Putamen (tissue), 1 donor: ENCODE results near the gene LRP2.
A peak's percentile ranks its signal among the peaks of the same experiment; 100 is the strongest.
"Not testable (repeated sequence)": the region's sequence is repeated elsewhere in the genome, so short reads cannot be mapped to it uniquely, and the experiment has no call there.

ENCODE experiments used
- DNase-seq: peaks from one replicate; pipeline ENCODE4 v3.0.0-alpha.2; 2016; ENCODE audit warnings: low spot score

The LRP2 gene

DNA sequence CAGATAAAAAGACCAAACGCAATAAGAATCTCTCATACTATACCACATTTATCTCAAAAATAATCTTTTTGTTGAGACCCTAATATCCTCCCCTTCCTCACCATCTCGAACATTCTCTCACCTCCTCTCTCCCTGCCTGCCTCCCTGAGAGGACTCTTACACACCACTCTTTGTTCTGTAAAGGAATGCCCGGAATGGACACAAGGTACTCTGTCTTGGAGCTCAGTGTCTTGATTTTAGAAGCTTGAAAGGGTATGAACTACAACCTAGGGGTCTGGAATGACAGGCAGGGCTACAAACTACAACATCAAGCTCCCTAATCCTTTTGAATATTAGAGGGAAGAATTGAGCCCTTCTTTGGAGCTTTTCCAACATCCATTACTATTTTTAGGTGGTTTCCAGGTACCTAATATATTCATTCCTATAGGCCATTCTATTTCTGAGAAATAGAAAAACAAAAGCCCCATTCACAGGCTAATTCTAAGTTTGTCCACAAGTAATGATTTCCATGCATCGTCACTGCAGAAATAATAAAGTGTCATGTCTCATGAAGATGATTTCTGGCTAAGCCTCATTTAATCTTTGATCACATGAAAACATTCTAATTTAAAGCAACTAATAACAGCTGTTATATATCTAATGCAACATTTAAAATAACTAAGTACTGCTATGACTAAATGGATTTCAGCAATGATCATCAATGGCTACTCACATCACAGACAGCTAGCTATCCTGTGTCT is 60.6 kb downstream of the LRP2 start:
- DNase-seq = no peak

DNA sequence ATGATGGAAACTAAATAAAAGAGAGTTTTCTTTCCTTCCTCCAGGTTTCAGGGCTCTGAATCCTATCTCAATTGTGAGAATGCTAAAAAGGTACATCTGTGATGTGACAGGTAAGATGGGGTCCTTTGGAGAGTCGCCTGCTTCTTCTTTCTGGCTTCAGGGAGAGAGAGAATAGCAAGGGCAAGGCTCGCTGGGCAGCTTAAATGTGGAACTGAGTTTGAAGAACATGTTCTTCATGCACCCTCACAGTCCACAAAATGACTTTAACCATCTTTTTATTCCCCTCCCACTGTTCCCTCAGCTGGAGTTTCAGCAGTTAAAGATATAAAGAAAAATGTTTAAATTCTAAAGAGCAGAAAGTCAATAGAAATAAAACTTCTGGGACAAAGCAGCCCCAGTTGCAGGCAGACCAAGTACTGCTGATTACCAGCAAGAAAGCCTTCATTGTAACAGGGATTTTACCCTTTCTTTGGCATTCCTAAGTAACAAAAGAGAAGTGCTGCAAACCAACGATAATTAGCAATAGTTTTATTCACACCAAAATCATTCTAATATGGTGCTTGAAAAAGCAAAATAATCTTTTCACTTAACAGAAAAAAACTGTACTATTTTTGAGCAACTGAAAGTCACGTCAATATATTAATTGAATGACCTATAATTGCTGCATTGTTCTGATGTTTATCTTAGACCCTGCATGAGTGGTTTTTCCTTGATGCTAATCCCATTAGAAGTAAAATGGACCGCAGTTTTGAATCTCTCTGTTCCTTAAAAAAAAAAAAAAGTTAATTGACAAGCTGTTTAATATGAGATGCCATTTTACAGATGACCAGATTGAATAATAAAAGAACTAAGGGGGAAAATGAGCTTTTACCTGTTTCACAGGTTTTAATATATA is 61.5 kb downstream of the LRP2 start:
- no peak for DNase-seq

DNA sequence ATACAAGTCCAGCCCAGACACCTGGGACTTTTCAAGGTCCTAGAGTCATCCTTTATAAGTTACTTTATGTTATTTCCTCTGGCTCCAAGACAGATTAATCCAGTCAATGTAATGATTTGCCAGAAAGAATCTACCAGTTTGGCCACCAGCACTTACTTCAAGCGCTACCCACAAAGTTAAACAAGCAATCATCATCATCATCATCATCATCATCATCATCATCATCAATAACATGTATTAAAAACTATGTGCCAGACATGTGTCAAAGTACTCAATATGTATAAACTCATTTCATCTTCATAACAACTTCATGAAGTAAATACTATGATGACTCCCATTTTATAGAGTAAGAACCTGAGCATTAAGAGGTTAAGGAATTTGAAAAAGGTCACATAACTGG is 64.3 kb downstream of the LRP2 start:
- no peak for DNase-seq

DNA sequence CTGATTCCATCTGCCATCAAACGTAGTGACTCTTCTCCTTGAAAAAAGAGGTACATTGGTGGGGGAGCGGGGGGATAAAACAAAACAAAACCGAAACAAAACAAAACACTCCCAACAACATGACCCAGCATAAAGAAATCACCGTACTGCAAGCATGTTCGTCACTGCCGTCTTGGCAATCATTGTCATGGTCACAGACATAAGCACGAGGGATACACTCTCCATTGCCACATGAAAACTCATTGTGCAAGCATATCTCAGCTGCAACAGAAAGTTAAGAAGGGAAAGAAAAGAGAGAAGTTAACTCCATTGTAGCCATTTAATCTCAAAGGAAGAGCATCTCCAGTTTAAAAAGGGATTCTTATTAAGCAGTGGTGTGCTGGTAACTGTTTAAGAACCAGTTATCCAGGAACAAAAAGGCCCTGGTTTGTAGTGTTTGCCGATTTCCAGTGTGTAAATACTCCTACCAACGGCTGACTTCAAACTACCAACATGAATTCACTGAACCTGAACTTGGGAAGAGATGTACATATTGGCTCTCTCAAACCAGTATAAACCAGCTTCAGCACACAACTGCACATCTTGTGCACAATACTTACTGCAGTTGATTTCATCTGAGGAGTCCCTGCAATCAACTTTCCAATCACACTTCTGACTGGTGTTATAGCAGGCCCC is 68.2 kb downstream of the LRP2 start:
- no peak for DNase-seq

DNA sequence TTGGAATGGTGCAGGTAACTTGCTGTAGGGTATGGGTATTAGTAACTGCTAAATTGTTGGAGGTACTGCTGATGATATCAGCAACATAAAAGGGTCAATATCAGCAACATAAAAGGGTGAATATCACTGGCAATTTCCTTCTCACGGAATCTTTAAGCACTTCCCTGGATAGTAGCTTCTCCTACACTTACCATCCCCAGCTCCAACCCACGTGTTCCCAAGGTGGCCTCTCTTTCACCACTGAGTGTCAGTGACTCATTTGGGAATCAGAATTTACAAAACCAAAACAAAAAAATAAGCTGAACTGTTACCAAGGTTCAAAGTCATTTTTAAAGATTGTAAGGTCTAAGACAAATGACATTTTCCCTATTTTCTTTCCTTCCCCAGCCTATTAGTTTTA is 70.8 kb downstream of the LRP2 start:
- no peak for DNase-seq

DNA sequence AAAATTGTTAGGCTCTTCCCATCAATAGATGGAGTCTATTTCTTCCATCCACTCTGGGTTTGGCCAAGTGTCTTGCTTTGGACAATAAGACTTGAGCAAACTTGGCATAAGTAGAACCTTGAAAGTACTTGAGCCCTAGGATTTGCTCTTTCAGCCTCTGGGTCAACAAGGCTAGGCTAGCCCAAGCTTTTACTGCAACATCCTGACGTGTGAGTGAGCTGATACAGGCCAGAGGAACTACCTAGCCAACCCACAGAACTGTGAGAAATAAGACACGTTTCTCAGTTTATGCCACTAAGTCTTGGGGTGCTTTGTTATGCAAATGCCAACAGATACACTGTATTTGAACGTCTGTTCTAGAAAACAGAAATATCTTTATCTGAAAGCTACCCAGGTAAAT is 71.9 kb downstream of the LRP2 start:
- no peak for DNase-seq

DNA sequence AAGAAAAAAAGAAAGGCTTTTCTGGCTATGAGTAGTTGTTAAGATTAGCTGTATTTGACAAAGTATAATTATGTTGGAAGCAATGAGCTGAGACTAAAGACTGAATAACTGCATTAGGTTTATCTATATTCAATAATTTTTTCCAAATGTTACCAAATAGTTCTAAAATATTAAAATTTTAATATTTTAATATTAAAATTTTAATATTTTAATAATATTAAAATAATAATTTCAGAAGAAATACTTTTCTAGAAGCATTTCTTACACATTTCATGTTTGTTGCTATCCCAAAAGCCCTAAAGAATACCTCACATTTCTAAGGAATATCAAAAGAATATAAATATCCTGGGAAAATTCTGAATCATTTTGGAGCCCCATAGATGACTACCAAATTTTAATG is 74.7 kb downstream of the LRP2 start:
- DNase-seq = no peak

DNA sequence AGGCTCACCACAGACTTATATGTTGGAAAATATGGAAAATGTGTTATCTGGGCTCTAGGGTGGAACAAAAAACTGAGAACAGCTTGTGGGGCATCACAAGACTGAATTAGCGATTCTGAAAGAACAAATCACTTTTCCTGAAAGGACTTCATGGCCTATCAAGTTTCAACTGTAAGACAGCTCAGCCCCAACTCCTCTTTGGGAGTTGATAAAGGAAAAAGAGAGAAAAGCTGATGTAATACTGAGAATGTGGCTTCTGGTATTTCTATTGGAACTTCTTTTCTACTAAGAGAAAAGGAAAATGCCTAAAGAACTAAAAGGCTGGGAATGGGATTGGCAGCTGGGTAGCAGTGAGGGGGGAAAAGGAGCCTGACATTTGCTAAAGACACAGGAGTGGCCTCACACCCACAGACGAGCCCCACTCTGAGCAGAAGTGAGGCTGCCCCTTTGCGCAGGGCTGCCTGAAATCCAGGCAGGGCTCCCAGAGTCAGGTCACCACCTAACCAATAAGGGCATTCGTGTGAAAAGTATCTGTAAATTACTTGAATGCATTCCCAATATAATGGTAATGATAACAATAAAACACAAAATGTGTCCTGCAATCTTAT is 75.6 kb downstream of the LRP2 start:
- DNase-seq = no peak

DNA sequence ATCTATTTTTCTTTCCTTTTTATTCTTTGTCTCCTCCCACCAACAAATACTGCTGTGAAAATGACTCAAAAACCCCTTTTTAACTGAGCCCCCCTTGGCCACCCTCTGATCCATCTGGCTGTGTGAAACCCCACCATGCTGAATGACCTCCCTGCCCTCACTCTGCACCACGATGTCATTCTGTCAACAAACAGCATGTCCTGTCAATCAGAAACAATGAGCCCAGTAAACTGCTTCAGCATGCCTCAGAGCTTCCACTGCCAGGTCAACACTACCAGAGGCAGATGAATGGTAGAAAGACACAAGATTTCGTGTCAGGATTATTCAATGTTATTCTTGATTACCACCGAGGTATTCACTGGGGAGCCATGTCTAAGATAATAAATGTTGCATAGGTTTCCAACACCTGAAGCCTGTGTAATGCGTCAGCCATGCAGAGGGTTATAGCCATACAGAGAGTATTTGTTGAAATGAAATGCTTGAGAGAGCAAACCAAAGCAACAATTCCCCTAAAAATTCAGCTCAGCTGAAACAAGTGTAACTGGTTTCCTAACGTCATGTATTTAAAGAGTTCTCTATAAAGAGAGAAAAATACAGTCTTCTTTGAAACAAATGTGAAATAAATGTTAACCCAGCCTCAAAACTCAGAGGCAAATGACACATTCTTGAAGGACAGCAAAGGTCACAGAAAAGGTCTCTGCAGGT is 76.7 kb downstream of the LRP2 start:
- DNase-seq = peak; percentile 23

DNA sequence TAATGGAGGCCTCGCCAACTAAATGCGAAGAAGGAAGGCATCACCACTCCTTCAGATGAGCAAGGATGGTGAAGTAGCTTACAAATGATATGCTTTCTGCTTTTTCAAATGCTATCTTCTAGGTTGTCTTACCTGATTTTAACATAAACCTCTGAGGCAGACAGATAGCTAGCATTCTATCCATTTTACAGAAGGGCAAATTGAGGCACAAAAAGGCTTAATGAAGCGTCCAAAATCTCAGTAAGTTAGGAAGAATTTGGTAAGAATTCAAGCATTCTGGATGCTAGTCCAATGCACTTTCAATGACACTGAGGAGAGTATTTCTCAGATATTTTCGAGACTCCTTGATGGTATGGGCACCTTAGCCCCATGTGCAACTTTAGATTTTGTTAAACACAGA is 81.8 kb downstream of the LRP2 start:
- no peak for DNase-seq

DNA sequence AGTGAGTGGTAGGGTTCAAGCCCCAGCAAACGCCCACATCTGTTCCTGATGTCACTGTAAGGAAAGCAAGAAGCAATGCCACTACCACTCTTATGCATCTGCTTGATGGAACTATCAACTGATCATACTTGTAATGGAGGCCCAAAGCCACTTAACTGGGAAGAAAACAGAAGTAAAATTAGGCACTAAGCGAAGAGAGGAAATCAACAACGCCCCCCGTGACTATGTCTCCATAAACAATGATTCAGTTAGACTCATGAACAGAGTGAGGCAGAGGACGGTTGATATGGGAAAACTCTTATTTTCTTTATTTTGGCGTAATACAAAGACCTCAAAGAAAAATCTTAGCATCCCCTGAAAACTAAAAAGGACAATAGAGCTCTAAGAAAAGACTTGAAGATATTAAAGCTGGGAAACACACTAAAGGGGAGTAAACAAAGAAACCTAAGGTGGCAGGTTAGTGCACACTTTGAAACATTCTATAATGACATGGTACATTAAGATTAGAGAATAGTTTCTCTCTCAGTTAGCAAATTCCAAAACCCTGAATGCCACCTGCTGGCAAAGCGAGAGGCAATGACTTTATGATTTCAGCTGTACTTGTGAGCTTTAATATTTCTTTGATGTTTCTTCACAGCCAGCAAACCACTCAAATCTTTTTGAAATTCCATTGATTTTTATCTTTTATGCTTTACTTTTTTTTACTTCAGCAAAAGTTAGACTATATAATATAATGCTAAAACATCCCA is 86.5 kb downstream of the LRP2 start:
- DNase-seq = no peak

DNA sequence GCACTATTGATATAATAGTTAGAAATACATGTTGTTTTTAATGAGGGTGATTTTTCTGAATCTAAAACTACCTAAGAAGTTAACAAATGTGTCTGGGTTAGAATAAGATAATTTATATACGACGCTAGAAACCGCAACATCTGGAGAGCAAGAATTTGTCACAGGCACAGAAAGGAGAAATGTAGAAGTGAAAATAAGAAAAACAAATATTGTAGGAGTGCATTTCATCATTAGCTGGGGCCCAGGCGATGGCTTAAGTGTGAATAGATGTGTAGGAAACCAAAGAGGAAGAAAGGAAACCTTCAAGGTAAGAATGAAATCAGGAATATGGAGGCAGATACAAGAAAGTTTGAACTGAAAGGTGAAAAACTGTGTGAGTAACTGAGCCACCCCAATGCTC is 90.3 kb downstream of the LRP2 start:
- no peak for DNase-seq

DNA sequence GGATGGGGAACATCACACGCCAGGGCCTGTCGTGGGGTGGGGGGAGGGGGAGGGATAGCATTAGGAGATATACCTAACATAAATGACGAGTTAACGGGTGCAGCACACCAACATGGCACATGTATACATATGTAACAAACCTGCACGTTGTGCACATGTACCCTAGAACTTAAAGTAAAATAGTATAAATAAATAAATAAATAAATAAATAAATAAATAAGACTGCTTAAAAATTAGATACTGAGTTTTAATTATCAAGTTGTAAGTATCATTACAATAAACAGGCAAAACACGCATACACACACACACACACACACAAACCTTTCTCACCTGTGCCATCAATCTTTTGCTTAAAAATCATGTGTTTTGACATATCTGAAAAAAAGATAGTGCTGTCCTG is 91.8 kb downstream of the LRP2 start:
- DNase-seq = not testable (repeated sequence)

DNA sequence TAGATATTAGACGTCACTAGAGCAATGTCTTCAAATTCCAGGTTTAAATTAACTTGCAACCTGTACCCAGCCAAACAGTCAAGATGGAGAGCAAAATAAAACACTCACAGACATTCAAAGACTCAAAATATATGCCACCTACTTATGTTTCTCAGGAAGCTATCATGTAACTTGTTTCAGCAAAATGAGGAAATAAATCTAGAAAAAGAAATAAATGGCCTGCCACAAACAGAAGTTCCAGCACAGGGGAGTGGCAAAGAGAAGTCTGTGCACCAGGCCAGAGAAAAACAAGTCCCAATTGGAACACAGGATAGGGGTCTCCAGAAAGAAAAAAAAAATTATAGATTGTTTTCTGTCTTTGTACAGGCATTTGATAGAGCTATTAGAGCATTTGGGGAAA is 96.7 kb downstream of the LRP2 start:
- no peak for DNase-seq

DNA sequence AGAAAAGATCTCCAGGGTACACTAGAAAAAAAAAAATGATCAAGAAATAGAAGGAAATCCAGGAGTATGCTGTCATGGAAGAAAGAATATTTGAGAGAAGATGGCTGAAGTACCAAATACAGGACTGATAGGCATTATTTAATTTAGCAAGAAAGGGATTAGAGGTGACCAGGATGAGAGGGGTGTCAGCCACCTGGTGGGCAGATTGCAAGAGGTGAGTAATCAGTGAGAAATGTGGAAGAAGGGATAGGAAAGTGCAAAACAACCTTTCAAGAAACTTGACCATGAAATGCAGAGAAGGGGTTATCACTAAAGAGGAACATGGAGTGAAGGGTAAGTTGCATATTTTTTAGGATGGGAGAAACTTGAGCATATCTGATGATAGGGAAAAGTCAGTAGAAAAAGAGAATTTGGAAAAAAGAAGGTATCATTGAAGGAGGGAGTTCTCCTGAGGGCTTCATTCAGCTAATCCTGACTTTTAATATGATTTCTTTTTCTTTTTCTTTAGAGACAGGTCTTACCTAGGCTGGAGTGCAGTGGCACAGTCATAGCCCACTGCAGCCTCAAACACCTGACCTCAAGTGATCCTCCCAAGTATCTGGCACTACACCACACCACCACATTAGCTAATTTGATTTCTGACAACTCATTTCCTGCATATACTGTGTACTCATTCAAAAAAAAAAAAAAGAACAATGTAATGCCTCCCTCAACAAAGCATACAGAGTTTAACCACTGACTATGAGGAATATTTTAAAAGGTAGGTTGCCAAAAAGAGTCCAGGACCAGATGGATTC is 101.3 kb downstream of the LRP2 start:
- no peak for DNase-seq

DNA sequence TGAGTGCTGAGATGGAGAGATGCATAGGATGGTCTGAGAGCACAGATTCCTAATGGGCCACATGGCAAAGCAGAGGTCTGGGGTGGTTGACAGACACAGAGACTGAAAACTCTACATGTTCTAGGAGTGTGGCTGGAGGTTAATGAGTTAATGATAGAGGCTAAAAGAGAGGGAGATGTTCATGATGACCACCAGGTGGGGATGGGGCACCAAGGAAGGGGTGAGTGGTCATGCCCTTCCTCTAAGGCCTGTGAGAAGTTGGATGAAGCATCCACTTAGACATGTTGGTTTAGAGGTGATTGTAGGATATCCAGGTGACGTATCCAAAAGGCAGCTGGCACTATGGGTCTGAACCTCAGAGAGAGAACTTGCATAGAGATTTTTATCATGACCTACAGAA is 102.1 kb downstream of the LRP2 start:
- DNase-seq = no peak

DNA sequence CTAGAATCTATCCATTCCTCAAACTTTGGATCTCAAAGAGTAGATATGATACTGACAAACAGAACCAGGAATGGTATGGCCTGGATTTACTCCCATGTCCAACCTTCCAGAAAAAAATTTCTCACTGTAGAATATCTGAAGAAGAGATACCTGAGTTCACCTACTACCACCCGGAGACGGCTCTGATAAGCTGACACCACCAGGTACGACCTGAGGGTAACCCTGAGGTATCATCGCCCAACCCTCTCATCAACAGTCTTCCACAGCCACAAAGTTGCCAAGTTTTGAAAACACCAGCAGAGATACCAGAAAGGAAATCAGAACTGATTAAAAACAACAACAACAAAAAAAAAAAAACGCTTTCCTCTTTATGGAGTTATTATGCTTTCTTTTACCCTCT is 102.9 kb downstream of the LRP2 start:
- DNase-seq = no peak

DNA sequence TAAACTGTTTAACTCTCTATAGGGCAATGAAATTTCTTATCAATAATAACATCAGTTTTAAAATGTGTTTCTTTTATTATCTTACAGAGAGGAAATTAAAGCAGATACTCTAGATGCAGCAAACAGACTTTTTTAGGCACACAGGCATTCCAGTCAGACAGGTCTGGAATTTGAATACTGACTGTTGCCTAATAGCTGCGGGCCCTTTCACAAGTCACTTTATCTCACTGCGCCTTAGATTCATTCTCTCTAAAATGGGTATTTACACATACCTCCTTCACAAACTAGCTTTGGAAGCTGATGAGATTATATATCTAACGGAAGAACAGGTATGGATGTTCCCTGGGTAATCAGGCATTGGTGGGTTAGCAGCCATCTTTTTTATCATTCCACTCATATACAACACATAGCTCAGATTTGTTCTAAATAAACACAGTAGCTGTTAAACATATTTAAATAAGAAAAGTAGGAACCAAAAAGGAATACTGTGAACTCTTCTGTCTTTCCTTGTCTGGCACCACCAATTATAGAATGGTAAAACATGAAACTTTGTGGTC is 104.2 kb downstream of the LRP2 start:
- DNase-seq = no peak

DNA sequence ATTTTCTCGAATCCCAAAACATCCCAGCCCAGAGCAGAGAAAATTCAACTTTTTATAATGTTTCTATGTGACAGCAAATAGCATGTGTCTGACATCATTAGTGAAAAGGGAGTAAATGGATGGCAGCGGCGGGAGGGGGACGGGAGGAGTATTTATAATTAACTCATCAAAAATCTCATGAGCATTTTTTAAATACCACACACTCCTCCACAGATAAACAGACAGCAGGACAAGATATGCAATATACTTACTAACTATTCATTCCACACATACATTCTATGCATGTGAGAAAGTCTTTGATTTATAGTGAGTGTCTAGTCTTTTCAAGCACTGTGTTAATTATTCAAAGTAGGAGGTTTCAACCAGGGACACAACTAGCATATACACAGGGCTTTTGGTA is 107.6 kb downstream of the LRP2 start:
- no peak for DNase-seq

DNA sequence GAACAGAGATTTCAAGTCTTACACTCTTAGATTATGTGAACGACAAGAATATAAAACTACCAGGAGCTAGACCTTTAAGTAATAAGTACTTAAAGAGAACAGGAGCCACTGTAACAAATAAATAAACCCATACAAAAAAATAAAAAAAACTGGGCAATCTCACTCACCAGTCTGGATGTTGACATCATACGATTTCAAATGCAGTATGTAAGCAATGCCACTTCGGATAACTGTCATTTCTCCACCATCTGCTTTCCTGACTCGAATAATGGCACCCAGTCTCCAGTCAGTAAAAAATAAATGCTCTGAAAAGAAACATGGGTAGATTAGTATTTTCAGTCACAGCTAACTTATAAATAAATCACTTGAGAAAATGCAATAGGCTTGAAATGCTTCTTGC is 115.1 kb downstream of the LRP2 start:
- no peak for DNase-seq
